NCI-H226 (cell line): ENCODE measurements around the gene WDR88.
"Not testable (repeated sequence)": the region's sequence is repeated elsewhere in the genome, so short reads cannot be mapped to it uniquely, and the experiment has no call there.

Experiments
- DNase-seq: peaks from one replicate; pipeline ENCODE4 v3.0.0-alpha.2; 2015

Gene WDR88

DNA sequence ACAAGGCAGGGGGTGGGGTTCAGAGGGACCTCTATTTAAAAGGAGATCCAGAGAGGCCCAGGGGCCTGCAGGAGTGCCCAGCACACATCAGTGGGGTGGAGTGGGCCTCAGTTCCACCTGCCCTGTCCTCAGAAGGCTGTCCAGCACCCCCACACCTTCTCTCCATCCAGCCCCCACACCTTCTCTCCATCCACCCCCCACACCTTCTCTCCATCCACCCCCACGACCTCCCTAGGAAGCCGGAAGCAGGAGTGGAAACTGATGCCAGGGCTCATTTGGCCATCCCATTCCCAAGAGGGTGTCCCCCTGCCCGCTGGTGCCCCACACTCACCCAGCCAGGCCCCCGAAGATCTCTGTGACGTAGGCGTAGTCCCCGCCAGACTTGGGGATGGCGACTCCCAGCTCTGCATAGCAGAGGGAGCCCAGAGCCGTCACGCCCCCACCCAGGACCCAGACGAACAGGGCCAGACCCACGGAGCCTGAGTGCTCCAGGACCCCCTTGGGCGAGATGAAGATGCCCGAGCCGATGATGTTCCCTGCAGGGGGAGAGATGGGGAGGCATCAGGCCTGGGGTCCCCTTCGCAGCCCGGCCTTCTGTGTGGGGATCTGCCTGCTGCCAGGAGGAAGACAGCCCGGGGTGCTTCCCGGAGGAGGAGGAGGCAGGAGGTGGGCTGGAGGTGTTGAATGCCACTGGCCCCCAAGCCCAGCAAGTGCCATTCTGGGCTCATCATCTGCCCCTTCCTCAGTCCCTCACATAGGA lies 83.7 kb downstream of the WDR88 start:
- no peak for DNase-seq

DNA sequence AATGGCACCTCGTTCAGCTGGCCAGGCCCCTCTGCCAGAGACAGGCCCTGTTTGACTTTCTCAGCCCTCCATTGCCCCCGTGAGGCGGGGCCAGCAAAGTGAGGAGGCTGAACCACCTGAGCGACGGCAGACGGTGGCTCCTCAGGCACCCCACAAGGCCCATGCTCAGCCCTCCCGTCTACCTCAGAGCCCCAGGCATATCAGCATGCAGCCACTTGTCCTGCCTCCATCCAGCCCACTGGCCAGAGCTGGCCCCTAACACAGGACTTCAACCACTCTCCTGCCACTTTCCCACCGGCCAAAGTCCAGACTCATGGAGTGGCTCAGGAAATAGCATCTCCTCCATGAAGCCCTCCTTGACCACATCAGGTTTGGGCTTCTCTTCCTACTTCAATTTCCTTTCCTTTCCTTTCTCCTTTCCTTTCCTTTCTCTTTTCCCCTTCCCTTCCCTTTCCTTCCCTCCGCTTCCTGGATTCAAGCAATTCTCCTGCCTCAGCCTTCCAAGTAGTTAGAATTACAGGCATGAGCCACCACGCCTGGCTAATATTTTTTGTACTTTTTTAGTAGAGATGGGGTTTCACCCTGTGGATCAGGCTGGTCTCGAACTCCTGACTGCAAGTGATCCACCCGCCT lies 84.4 kb downstream of the WDR88 start:
- DNase-seq: no peak

DNA sequence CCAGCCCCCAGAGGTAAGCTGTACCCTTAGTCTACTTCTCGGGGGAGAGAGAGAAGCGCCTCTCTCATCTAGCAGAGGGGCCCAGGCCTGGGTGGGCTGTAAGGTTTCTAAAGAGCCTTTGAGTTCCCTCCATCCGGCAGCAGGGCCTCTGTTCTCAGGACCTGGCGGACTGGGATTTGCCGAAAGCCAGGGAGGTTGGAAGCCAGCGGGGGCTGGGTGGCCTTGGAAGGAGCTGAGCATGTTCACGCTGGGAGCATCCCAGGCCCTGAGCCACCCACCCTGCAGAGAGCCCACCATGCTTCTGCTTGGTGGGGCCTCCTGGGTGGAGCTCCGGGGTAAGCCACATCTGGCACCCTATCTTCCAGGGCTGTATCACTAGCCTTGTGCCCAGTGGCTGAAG lies 86.0 kb downstream of the WDR88 start:
- no peak for DNase-seq

DNA sequence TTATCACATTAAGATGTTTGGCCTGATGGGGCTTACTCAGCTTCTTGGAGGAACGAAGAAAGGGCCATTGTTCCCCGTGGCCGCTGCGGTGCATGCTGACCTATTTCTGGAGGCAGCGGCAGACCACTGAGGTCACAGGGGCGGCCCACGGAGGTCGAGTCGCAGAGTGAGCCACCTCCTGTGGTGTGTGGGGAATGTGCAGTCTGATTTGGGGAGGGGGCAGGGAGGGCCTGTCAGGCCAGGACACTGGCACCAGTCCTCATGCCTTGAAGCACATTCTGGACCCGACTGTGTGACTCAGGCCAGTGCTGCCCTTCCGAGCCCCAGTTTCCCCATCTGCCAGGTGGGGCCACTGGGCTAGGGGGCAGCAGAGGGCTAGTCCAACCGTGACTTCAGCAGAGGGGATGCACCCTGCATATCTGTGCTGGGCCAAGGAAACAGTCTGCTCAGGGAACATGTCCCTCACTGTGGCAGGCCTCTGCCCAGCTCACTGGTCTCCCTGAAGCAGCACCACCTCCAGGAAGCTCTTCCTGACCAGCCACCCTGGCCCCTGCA lies 87.4 kb downstream of the WDR88 start:
- no peak for DNase-seq

DNA sequence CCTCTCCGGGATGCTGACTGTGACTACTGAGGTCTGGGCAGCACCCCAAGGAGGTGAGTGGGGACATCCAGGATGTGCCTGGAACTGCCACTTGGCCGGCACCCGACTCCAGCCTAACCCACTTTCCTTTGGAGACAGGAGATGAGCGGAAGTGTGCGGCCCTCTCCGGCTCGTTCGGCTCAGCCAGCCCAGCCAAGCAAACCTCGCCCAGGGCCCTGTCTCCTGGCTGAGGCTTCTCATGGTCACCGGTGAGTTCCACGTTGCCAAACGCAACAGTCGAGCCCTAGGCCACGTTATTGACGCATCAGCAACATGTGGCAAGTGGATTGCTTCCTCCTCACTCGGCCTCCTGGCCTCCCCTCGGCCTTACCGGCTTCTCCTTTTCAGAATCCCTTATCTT lies 88.2 kb downstream of the WDR88 start:
- no peak for DNase-seq

DNA sequence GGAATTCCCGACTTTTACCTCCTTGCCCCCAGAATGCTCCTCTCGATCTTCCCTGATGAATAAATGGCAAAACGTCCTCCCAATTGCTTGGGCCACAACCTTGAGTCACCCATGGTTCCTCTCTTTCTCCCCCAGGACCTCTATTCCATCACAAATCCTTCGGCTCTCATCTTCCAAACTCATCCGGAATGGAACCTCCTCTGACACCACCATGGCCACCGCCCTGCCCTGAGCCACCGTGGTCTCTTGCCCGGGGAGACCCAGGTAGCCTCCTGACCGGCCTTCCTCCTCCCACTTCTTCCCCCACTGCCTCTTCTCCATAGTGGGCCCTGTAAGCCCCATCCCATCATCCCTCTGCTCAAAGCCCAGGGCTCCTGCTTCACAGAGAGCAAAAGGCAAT lies 88.8 kb downstream of the WDR88 start:
- no peak for DNase-seq

DNA sequence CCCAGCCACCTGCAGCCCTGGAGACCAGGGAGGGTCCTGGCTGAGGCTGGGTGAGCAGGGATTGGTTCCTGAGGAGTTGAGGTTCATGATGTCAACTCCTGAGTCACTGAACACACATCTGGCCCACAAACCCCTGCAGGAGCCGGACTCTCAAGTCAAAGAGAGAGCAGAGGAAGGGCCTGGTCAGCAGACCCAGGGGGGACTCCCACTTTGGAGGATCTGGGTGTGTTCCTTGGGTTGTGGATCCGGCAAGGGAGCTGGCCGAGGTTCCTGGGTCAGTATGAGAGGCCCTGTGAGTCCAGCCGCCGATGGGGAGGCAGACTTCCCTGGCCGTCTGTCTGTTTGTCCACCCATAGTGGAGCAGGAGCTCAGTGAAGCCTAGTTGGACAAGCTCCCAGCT lies 89.7 kb downstream of the WDR88 start:
- DNase-seq: no peak

DNA sequence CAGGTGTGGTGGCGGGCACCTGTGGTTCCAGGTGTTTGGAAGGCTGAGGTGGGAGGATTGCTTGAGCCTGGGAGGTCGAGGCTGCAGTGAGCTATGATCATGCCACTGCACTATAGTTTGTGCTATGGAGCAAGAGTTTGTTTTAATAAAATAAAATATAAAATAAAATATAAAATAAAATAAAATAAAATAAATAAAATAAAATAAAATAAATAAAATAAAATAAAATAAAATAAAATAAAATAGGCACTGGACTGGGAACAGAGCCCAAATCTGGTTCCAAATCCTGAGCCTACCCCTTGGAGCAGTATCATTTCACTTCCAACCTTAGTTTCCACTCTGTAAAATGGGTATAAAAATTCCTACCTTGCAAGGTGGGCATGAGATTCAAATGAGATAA lies 90.3 kb downstream of the WDR88 start:
- DNase-seq: not testable (repeated sequence)

DNA sequence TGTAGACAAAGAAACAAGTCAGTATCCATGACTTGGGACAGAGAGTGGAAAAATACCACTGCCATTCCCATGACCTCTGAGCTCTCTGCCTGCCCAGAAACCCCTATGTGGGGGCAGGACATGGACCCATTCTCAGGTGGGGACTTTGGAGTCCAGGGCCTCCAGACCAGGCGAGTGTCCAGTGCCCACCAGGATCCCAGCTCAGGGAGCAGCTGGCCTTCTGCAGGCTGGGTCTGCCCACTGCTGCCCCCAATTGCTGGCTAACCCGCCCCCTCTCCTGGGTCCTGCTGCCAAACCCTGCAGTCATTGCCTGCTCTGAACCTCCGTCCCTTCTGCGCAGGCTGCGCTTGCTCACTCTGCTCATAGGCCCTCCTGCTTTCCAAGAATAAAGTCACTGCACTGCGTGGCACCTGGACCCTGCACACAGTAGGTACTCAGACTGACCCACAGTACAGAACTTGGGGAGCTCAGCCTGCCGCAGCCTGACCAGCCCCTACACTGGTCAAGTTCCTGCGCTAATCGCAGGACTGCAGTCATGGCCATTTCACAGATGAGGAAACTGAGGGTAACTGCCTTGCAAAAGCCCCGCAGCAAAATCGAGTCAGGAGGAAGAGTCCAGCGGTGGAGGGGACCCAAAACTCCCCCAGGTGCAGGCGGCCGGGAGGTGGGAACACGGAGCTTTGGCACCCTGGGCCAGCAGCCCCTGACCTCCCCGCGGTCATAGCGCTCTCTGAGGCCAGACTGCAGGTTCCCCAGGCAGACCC lies 93.0 kb downstream of the WDR88 start:
- DNase-seq: no peak
